Colonic mucosa (tissue), 4 donors: ENCODE data around the gene MTMR3. TPM values are rescaled to one million over a fixed set of nuclear protein-coding genes. Genes with fewer than 3 reads are reported as not detected.

Source experiments
- DNase-seq: peaks from one replicate; pipeline ENCODE4 v3.0.0-alpha.2; 2020
- H3K27ac ChIP-seq: fragments of 200-600 bp; one replicate; pipeline ENCODE4 v1.8.0; 2021
- H3K27me3 ChIP-seq: fragments of 200-600 bp; one replicate; pipeline ENCODE4 v1.8.0; 2021
- H3K36me3 ChIP-seq: fragments of 200-600 bp; one replicate; pipeline ENCODE4 v1.8.0; 2021
- H3K4me1 ChIP-seq: fragments of 200-600 bp; one replicate; pipeline ENCODE4 v1.8.0; 2021; ENCODE audit warnings: mild to moderate bottlenecking
- H3K4me3 ChIP-seq: fragments of 200-600 bp; one replicate; pipeline ENCODE4 v1.8.0; 2021
- H3K9ac ChIP-seq, 2 donors: one replicate each; pipeline ENCODE4 v1.7.0; 2013; ENCODE audit warnings: control low read depth in 2 of 2, low read depth in 2 of 2, low read length in 2 of 2
- H3K9me3 ChIP-seq: fragments of 200-600 bp; one replicate; pipeline ENCODE4 v1.8.0; 2021
- intact Hi-C: fragments of 100-400 bp; cut with DNase I; formaldehyde crosslinking; loops from one replicate; pipeline ENCODE4 v1.14.1; 2022
- total RNA-seq, 2 donors: library from RNA; stranded (reverse); fragmentation: NEBNext Ultra II Directional in 1 of 2; extraction: Animal tissue kit (Norgen Biotek cat#: 25700) in 1 of 2; gene quantifications; one replicate each; pipeline ENCODE4 v1.2.1, GENCODE V29; 2021
- TF ChIP-seq, protein P1 (sequence below): fragments of 200-600 bp; IDR thresholded peaks from one replicate; pipeline ENCODE4 v1.8.0; 2022; ENCODE audit warnings: antibody characterized with exemption, mild to moderate bottlenecking
- donor health status: healthy.
- donor health status: DM: no; HTN: no; CAD: no.
- donor health status: DM: no; HTN: no; CAD: no.

Gene MTMR3
- total RNA-seq, 2 donors from 2014 or later, result 35.9 to 49.4 TPM

DNA sequence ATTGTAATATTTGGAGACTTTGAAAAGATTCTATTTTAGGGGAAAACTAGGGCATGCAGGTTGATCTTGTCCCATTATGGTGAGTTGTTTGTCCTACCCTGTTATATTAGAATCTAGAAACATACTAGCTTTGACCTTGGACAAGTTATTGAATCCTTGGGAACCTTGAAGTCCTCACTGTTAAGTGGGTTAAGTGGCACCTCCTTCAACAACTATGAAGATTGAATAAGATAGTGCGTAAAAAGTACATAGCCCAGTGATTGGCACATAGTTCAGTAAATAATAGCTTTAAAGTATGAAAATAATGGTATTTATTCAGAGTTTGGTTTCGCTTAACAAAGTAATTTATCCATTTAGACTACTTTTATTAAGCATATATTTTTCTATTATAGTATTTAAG, 51.6 kb downstream of the MTMR3 start:
- intact Hi-C loops, result no loop called here
- TF ChIP-seq, protein P1, sequence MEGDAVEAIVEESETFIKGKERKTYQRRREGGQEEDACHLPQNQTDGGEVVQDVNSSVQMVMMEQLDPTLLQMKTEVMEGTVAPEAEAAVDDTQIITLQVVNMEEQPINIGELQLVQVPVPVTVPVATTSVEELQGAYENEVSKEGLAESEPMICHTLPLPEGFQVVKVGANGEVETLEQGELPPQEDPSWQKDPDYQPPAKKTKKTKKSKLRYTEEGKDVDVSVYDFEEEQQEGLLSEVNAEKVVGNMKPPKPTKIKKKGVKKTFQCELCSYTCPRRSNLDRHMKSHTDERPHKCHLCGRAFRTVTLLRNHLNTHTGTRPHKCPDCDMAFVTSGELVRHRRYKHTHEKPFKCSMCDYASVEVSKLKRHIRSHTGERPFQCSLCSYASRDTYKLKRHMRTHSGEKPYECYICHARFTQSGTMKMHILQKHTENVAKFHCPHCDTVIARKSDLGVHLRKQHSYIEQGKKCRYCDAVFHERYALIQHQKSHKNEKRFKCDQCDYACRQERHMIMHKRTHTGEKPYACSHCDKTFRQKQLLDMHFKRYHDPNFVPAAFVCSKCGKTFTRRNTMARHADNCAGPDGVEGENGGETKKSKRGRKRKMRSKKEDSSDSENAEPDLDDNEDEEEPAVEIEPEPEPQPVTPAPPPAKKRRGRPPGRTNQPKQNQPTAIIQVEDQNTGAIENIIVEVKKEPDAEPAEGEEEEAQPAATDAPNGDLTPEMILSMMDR, result no peak
- DNase-seq, result no peak
- H3K9ac ChIP-seq, result no peak overlapping the region
- no peaks in the 10 kb centered on the region for H3K4me1 ChIP-seq
- H3K27me3 ChIP-seq, result no peaks in the 10 kb centered on the region
- H3K9me3 ChIP-seq, result no peaks in the 10 kb centered on the region
- H3K4me3 ChIP-seq, result no peak overlapping the region
- H3K27ac ChIP-seq, result no peak overlapping the region
- no peaks in the 10 kb centered on the region for H3K36me3 ChIP-seq

DNA sequence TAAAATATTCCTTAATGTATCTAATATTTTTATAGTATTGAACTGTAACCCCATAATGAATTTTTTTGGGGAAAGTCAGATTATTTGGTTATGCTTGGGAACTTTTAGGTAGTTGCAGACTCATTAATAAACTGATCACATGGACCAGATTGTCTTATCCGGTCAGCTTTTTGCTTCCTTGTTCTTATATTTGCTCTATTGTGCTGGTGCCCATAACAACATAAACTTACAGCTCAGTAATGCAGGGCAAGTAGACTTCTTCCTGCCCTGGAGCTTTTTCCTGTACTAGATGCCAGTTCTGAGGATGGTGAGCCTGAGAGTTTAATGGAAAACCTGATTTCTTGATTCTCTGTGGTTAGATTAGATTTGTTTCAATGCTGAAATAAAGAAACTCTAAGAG, 53.2 kb downstream of the MTMR3 start:
- intact Hi-C loops, result no loop called here
- Histone ChIP-seq H3K27me3 (no peaks in the 10 kb centered on the region), H3K4me1 (no peaks in the 10 kb centered on the region), H3K4me3 (no peak overlapping the region), H3K9me3 (no peaks in the 10 kb centered on the region), H3K36me3 (no peaks in the 10 kb centered on the region), H3K9ac (no peak overlapping the region), H3K27ac (no peak overlapping the region)
- TF ChIP-seq, protein P1, result no peak
- DNase-seq, result no peak

DNA sequence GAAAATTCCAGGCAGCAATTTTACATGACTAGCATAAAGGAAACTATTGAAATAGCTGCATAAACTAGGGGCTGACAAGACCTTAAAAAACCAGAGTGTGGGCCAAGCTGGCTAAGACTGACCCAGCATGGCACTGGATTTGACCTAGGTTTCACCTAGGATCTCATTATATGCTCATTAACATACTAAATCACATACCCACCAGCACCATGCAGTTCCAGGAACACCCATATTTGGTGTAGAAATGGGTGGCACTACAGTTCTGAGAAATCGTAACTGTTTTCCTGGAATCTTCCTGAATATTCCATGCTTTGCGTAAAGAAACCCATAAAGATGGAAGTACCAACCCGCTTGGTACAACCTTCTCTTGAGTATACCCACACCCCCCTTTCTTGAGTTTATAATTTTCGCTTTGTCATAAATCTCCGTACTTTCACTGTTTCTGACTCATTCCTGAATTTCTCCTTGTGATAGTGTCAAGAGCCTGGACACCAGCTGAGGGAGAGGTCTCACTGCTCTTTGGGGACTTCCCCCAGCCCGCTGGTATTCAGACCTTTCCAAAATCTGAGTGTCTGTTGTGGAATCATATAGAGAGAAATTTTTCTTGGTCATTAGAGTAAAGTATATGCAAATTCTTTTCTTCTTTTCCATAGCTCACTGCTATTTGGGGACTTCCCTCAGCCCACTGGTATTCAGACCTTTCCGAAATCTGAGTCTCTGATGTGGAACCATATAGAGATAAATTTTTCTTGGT, 55.1 kb downstream of the MTMR3 start:
- no peak for DNase-seq
- Histone ChIP-seq H3K27me3 (no peaks in the 10 kb centered on the region), H3K36me3 (no peaks in the 10 kb centered on the region), H3K27ac (no peak overlapping the region), H3K4me1 (no peaks in the 10 kb centered on the region), H3K9me3 (no peaks in the 10 kb centered on the region), H3K9ac (no peak overlapping the region), H3K4me3 (no peak overlapping the region)
- TF ChIP-seq, protein P1, result no peak
- intact Hi-C loops, result no loop called here

DNA sequence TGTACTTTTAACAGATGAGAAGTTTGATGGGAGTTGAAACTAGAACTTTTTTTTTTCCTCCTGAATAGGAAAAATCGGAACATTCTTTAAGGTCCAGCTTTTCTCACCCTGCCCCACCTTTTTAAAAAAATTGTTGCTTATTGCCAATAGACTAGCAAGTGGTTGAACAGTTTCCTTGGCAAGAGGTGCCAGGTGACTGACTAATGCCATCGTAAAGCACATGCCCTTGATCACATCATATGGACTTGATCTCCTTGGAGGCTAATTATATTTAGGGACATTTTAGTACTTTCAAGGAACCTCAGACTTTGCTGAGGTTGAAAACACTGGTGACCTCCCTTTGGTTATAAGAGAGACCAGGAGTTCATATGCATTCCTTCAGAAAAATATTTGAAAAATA, 57.6 kb downstream of the MTMR3 start:
- Histone ChIP-seq H3K27me3 (no peaks in the 10 kb centered on the region), H3K4me1 (no peaks in the 10 kb centered on the region), H3K27ac (no peak overlapping the region), H3K9ac (no peak overlapping the region), H3K4me3 (no peak overlapping the region), H3K9me3 (no peaks in the 10 kb centered on the region), H3K36me3 (no peaks in the 10 kb centered on the region)
- TF ChIP-seq, protein P1, result no peak
- intact Hi-C loops, result no loop called here
- DNase-seq, result no peak

DNA sequence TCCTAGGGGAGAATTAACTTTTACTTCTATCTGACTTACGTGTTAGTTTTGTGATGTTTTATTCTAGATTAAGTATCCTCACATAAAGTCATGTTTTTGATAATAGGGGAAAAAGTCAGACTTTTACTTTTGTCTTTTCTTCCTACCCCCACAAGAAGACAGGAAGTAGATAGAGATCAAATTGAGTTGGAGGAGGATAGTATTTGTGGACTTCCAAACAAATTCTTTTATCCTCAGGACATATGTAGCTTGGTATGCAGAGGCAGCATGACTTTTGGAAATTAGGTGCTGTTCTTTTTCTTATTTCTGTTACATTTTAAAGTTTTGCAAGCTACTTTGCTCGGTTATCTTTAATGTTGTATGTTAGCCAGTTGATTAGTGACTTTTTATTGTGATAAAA, 61.4 kb downstream of the MTMR3 start:
- intact Hi-C loops, result no loop called here
- Histone ChIP-seq H3K9ac (no peak overlapping the region), H3K9me3 (no peaks in the 10 kb centered on the region), H3K27ac (no peak overlapping the region), H3K4me1 (no peaks in the 10 kb centered on the region), H3K36me3 (no peaks in the 10 kb centered on the region), H3K27me3 (no peaks in the 10 kb centered on the region), H3K4me3 (no peak overlapping the region)
- TF ChIP-seq, protein P1, result no peak
- no peak for DNase-seq
